GM12878 (cell line): ENCODE results near the gene SCIN. TPM values are rescaled to one million over a fixed set of nuclear protein-coding genes. Genes with fewer than 3 reads are reported as not detected.

Experiments
- ATAC-seq: fragments of 200-7000 bp; cut with Tn5 transposase; 3 replicates; pipeline ENCODE4 v1.9.1; 2020; ENCODE audit warnings: mild to moderate bottlenecking, moderate library complexity
- BruUV-seq: library from RNA; stranded (reverse); fragments of 400-500 nt; replicated peaks from 2 replicates; lab custom pipeline; 2021; lab: Mats Ljungman, UMichigan
- CTCF ChIA-PET: fragments of 300-600 bp; sonication (Branson Sonifier 250); formaldehyde crosslinking; extraction: SDS; loops from one replicate; lab custom pipeline; 2021; ENCODE audit warnings: inconsistent platforms; lab: Yijun Ruan, JAX
- POLR2A ChIA-PET: fragments of 350-600 bp; formaldehyde crosslinking; extraction: SDS; loops from one replicate; lab custom pipeline; 2021; ENCODE audit warnings: inconsistent platforms; lab: Charles Lee
- RAD21 ChIA-PET: fragments of 300-600 bp; sonication (Branson Sonifier 250); formaldehyde crosslinking; loops from one replicate; lab custom pipeline; 2023; ENCODE audit warnings: antibody characterized with exemption; ENCODE audit not compliant: unreplicated experiment; lab: Charles Lee
- SMC1A ChIA-PET: fragments of 300-600 bp; sonication (Branson Sonifier 250); formaldehyde crosslinking; loops from one replicate; lab custom pipeline; 2023; ENCODE audit not compliant: unreplicated experiment, uncharacterized antibody; lab: Charles Lee
- DNase-seq: peaks from one replicate; pipeline ENCODE4 v3.0.0-alpha.2; 2011; ENCODE audit warnings: low read depth, low spot score
- FAIRE-seq: peaks from 3 replicates; lab custom pipeline; 2011; peaks lifted over from hg19 to GRCh38; lab: Jason Lieb, UNC
- H2AFZ ChIP-seq: 2 replicates; pipeline ENCODE4 v1.6.0; 2011; ENCODE audit warnings: low read depth, low read length, control low read depth; ENCODE audit not compliant: control insufficient read depth
- H3K27ac ChIP-seq: 2 replicates; pipeline ENCODE4 v1.5.1; 2011; ENCODE audit warnings: control low read depth; ENCODE audit not compliant: control insufficient read depth, insufficient read depth
- H3K27me3 ChIP-seq, 2 experiments: replicated peaks in 1 of 2; 2 replicates each; pipeline versions ENCODE4 v1.6.0 to v1.6.1; 2011; ENCODE audit warnings: low read length in 1 of 2; ENCODE audit not compliant: control insufficient read depth in 2 of 2, insufficient read depth in 2 of 2
- H3K36me3 ChIP-seq, 2 experiments: 2 replicates each; pipeline ENCODE4 v1.5.1; 2011; ENCODE audit warnings: low read length in 1 of 2; ENCODE audit not compliant: control insufficient read depth in 2 of 2, insufficient read depth in 2 of 2
- H3K4me1 ChIP-seq: 2 replicates; pipeline ENCODE4 v1.6.1; 2011; ENCODE audit warnings: mild to moderate bottlenecking, low read length, moderate library complexity, mixed read lengths; ENCODE audit not compliant: control insufficient read depth, insufficient read depth
- H3K4me2 ChIP-seq: 2 replicates; pipeline ENCODE4 v1.6.0; 2011; ENCODE audit warnings: control low read depth; ENCODE audit not compliant: control insufficient read depth, insufficient read depth
- H3K4me3 ChIP-seq: fragments of 200-600 bp; sonication (generic); 2 replicates; pipeline ENCODE4 v1.5.1; 2016
- H3K79me2 ChIP-seq: 2 replicates; pipeline ENCODE4 v1.6.0; 2011; ENCODE audit warnings: low read length; ENCODE audit not compliant: control insufficient read depth, insufficient read depth
- H3K9ac ChIP-seq: 2 replicates; pipeline ENCODE4 v1.8.0; 2011; ENCODE audit warnings: low read length, control low read depth, mixed read lengths; ENCODE audit not compliant: control insufficient read depth, insufficient read depth
- H3K9me3 ChIP-seq: replicated peaks from 3 replicates; pipeline ENCODE4 v1.5.1; 2011; ENCODE audit warnings: mild to moderate bottlenecking, low read length; ENCODE audit not compliant: control insufficient read depth, insufficient read depth
- H4K20me1 ChIP-seq: 2 replicates; pipeline ENCODE4 v1.6.0; 2011; ENCODE audit not compliant: control insufficient read depth, insufficient read depth
- BCL11A ChIP-seq: IDR thresholded peaks from 2 replicates; pipeline ENCODE4 v1.6.1; 2011; ENCODE audit warnings: low read depth, low read length
- CREB1 ChIP-seq: IDR thresholded peaks from 2 replicates; pipeline ENCODE4 v1.6.1; 2012; ENCODE audit warnings: low read depth, mild to moderate bottlenecking, inconsistent platforms
- EGR1 ChIP-seq, 2 experiments: IDR thresholded peaks; 1 replicate in 1 of 2; 2 replicates in 1 of 2; pipeline ENCODE4 v1.6.1; 2011 to 2012; ENCODE audit warnings: low read depth in 2 of 2, low read length in 2 of 2, borderline replicate concordance in 1 of 2, mild to moderate bottlenecking in 1 of 2, moderate library complexity in 1 of 2
- EZH2 ChIP-seq: IDR thresholded peaks from 2 replicates; pipeline ENCODE4 v1.6.1; 2012; ENCODE audit warnings: low read depth, mild to moderate bottlenecking, control low read depth, inconsistent platforms, low read length, borderline replicate concordance; ENCODE audit not compliant: control insufficient read depth
- HDAC2 ChIP-seq: fragments of 200-600 bp; sonication (generic); IDR thresholded peaks from 2 replicates; pipeline ENCODE4 v1.6.1; 2017
- HDAC6 ChIP-seq: fragments of 200-600 bp; sonication (generic); IDR thresholded peaks from one replicate; pipeline ENCODE4 v1.8.0; 2017; ENCODE audit warnings: antibody characterized with exemption; ENCODE audit not compliant: unreplicated experiment
- PAX5 ChIP-seq: IDR thresholded peaks from 2 replicates; pipeline ENCODE4 v1.6.1; 2011; ENCODE audit warnings: low read depth, low read length, borderline replicate concordance
- PML ChIP-seq: IDR thresholded peaks from 2 replicates; pipeline ENCODE4 v1.6.1; 2012; ENCODE audit warnings: low read length, inconsistent platforms
- RFX5 ChIP-seq: IDR thresholded peaks from 2 replicates; pipeline ENCODE4 v1.6.1; 2011; ENCODE audit warnings: low read depth, low read length, improper control_type of control experiment
- RUNX3 ChIP-seq: IDR thresholded peaks from 2 replicates; pipeline ENCODE4 v1.6.1; 2012; ENCODE audit warnings: low read length, inconsistent platforms
- SMC3 ChIP-seq: IDR thresholded peaks from 2 replicates; pipeline ENCODE4 v1.6.1; 2011; ENCODE audit warnings: low read length, improper control_type of control experiment, borderline replicate concordance
- SREBF2 ChIP-seq: IDR thresholded peaks from 2 replicates; pipeline ENCODE4 v1.6.1; 2012; ENCODE audit warnings: mild to moderate bottlenecking, low read length
- TCF12 ChIP-seq: IDR thresholded peaks from 2 replicates; pipeline ENCODE4 v1.6.1; 2011; ENCODE audit warnings: low read depth, mild to moderate bottlenecking, low read length
- TCF7 ChIP-seq: IDR thresholded peaks from 2 replicates; pipeline ENCODE4 v1.6.1; 2014; ENCODE audit warnings: antibody characterized with exemption, borderline replicate concordance
- ZBED1 ChIP-seq: IDR thresholded peaks from 2 replicates; pipeline ENCODE4 v1.6.1; 2016; ENCODE audit warnings: borderline replicate concordance
- WGBS: methylation state at CpG from one replicate; pipeline ENCODE4 v1.1.6; 2016; ENCODE audit warnings: low lambda C conversion rate; ENCODE audit not compliant: insufficient replicate concordance, insufficient coverage; ENCODE audit errors: missing lambda C conversion rate; 5-methylcytosine and 5-hydroxymethylcytosine counted together
- in situ Hi-C: fragments of 300-500 bp; cut with MboI; formaldehyde crosslinking; loops from 9 replicates; pipeline ENCODE4 v1.14.3; 2018; ENCODE audit warnings: mixed read lengths
- intact Hi-C: fragments of 100-400 bp; cut with micrococcal nuclease; formaldehyde crosslinking; loops from one replicate; pipeline ENCODE4 v1.14.2; 2022; ENCODE audit not compliant: unreplicated experiment
- polyA plus RNA-seq, 11 experiments: library from polyadenylated mRNA; depleted of rRNA in 4 of 11; unstranded in 6 of 11; stranded (reverse) in 5 of 11; fragments of >200 nt; fragmentation: Nextera tagmentation in 4 of 11; fragmentation: Illumina TruSeq in 1 of 11; extraction: Ambion mirVana in 4 of 11; extraction: Trizol in 1 of 11; gene quantifications; 1 replicate in 1 of 11; 2 replicates in 10 of 11; pipeline versions ENCODE4 v1.2.1 to v1.2.3, GENCODE V29; 2011 to 2016; ENCODE audit warnings: inconsistent platforms in 2 of 11, missing spikeins in 2 of 11, low read depth in 1 of 11
- total RNA-seq, 4 experiments: library from RNA; depleted of rRNA in 3 of 4; stranded (reverse); fragments of >200 nt in 3 of 4; fragmentation: Illumina TruSeq in 1 of 4; extraction: Trizol in 1 of 4; gene quantifications; 2 replicates each; pipeline versions ENCODE4 v1.2.1 to v1.2.3, GENCODE V29; 2013 to 2021
- TF ChIP-seq, protein P1 (sequence below): fragments of 450-650 bp; IDR thresholded peaks from 2 replicates; pipeline ENCODE4 v1.6.1; 2017; ENCODE audit warnings: borderline replicate concordance

Gene SCIN
- total and polyA plus RNA-seq, 10 of the 15 experiments (the other 5 are each of a cell fraction or from before 2014, with no cell fraction given), result 0.23 to 2.1 (median 1.0) TPM

- intact Hi-C loops, result no loop called here
- Histone ChIP-seq H2AFZ (no peak overlapping the region), H3K4me3 (no peak overlapping the region), H3K4me2 (no peak overlapping the region), H3K36me3 (no peaks in the 10 kb centered on the region), H3K9me3 (no peaks in the 10 kb centered on the region; the same call in 2 of the 3 replicates), H3K27me3 (no peaks in the 10 kb centered on the region), H3K4me1 (peaks cover 4% of the 10 kb centered on the region; the same call in 1 of the 2 replicates), H3K79me2 (no peaks in the 10 kb centered on the region), H3K27ac (no peak overlapping the region), H4K20me1 (no peaks in the 10 kb centered on the region), H3K9ac (no peak overlapping the region)
- 44% methylated on average over 2 of the region's 2 CpGs for WGBS
- in situ Hi-C loops, result no loop called here
- FAIRE-seq (no peak), ATAC-seq (no peak), DNase-seq (no peak)
- SMC1A ChIA-PET, result interaction anchor here (0.9 kb wide), 1 partner anchor 9 kb away, joined by 3 read pairs; no protein-coding TSS in a partner anchor
- CTCF ChIA-PET, result no interaction called here
- TF ChIP-seq CREB1 (no peak), PAX5 (no peak), TCF12 (no peak), SMC3 (no peak), HDAC6 (no peak), HDAC2 (no peak), PML (no peak), BCL11A (no peak), EZH2 (no peak), SREBF2 (no peak), TCF7 (no peak), RUNX3 (no peak), EGR1 (IDR thresholded peaks at IDR 0.05; ENCODE audit: borderline replicate concordance in 1 of 2, low read depth in 2 of 2, low read length in 2 of 2) (no peak), RFX5 (no peak), ZBED1 (no peak)
- TF ChIP-seq, protein P1, sequence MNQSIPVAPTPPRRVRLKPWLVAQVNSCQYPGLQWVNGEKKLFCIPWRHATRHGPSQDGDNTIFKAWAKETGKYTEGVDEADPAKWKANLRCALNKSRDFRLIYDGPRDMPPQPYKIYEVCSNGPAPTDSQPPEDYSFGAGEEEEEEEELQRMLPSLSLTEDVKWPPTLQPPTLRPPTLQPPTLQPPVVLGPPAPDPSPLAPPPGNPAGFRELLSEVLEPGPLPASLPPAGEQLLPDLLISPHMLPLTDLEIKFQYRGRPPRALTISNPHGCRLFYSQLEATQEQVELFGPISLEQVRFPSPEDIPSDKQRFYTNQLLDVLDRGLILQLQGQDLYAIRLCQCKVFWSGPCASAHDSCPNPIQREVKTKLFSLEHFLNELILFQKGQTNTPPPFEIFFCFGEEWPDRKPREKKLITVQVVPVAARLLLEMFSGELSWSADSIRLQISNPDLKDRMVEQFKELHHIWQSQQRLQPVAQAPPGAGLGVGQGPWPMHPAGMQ, result no peak
- RAD21 ChIA-PET, result no interaction called here
- BruUV-seq, result no TSS peak
- POLR2A ChIA-PET, result no interaction called here
These were observed 113.4 kb downstream of the SCIN start for GRCh38 chr7:12683678-12684585.
